HCT116 (cell line): ENCODE results near the gene TYMP. TPM values are rescaled to one million over a fixed set of nuclear protein-coding genes. Genes with fewer than 3 reads are reported as not detected.

Experiments
- ATAC-seq: fragments of 200-7000 bp; cut with Tn5 transposase; 2 replicates; pipeline ENCODE4 v1.9.1; 2020; ENCODE audit warnings: mild to moderate bottlenecking, moderate library complexity
- BruUV-seq: library from RNA; stranded (reverse); fragments of 400-500 nt; replicated peaks from 2 replicates; lab custom pipeline; 2021; lab: Mats Ljungman, UMichigan
- CTCF ChIA-PET: fragments of 300-600 bp; sonication (Branson Sonifier 250); formaldehyde crosslinking; loops from one replicate; lab custom pipeline; 2021; ENCODE audit warnings: antibody characterized with exemption; lab: Charles Lee
- POLR2A ChIA-PET: fragments of 300-600, 350-600 bp; sonication (Branson Sonifier 250); formaldehyde crosslinking; loops from one replicate; lab custom pipeline; 2021; ENCODE audit warnings: antibody characterized with exemption; lab: Charles Lee
- RAD21 ChIA-PET, 2 experiments: fragments of 300-600 bp; sonication (Branson Sonifier 250); formaldehyde crosslinking; loops; one replicate each; lab custom pipeline; 2023; ENCODE audit warnings: low total read pairs in 2 of 2; ENCODE audit not compliant: uncharacterized antibody in 2 of 2, unreplicated experiment in 2 of 2, low non-redundant PET in 1 of 2; lab: Charles Lee
- DNase-seq: peaks from one replicate; pipeline ENCODE4 v3.0.0-alpha.2; 2010; ENCODE audit warnings: low read depth, low spot score
- H2AFZ ChIP-seq: fragments of 200-600 bp; shearing (Covaris generic), sonication (generic); 2 replicates; pipeline ENCODE4 v1.6.1; 2017; ENCODE audit warnings: low read depth, mixed run types, mixed read lengths, antibody characterized with exemption, low read length; ENCODE audit not compliant: poor library complexity, severe bottlenecking
- H3K27ac ChIP-seq: 2 replicates; pipeline ENCODE4 v1.5.1; 2012; ENCODE audit warnings: low read depth, low read length
- H3K27me3 ChIP-seq: fragments of 200-600 bp; sonication (generic); 2 replicates; pipeline ENCODE4 v1.6.1; 2016; ENCODE audit warnings: mixed run types, low read length, mixed read lengths; ENCODE audit not compliant: insufficient read depth
- H3K36me3 ChIP-seq, 2 experiments: fragments of 200-500 bp in 1 of 2; fragments of 200-600 bp in 1 of 2; sonication (Bioruptor generic) in 1 of 2; sonication (generic) in 1 of 2; 2 replicates each; pipeline versions ENCODE4 v1.5.1 to v1.6.1; 2014 to 2016; ENCODE audit warnings: low read length in 2 of 2, inconsistent platforms in 1 of 2, mixed read lengths in 1 of 2, mixed run types in 1 of 2; ENCODE audit not compliant: insufficient read depth in 2 of 2, control insufficient read depth in 1 of 2
- H3K4me1 ChIP-seq, 2 experiments: fragments of 200-600 bp in 1 of 2; sonication (generic) in 1 of 2; 2 replicates each; pipeline versions ENCODE4 v1.5.1 to v1.6.1; 2012 to 2017; ENCODE audit warnings: low read length in 2 of 2, inconsistent platforms in 1 of 2, mild to moderate bottlenecking in 1 of 2, mixed read lengths in 1 of 2, mixed run types in 1 of 2, moderate library complexity in 1 of 2; ENCODE audit not compliant: insufficient read depth in 2 of 2, control insufficient read depth in 1 of 2
- H3K4me2 ChIP-seq: fragments of 200-600 bp; sonication (generic); 2 replicates; pipeline ENCODE4 v1.6.1; 2017; ENCODE audit warnings: mixed run types, low read length, mixed read lengths
- H3K4me3 ChIP-seq, 2 experiments: fragments of 200-600 bp in 1 of 2; sonication (generic) in 1 of 2; replicated peaks in 1 of 2; 2 replicates each; pipeline ENCODE4 v1.5.1; 2011 to 2016; ENCODE audit warnings: low read length in 2 of 2, control low read depth in 1 of 2, low read depth in 1 of 2, mild to moderate bottlenecking in 1 of 2, mixed read lengths in 1 of 2, mixed run types in 1 of 2
- H3K79me2 ChIP-seq: fragments of 200-600 bp; sonication (generic); 2 replicates; pipeline ENCODE4 v1.6.1; 2017; ENCODE audit warnings: mild to moderate bottlenecking, mixed run types, low read length, moderate library complexity, mixed read lengths; ENCODE audit not compliant: insufficient read depth
- H3K9ac ChIP-seq: fragments of 200-600 bp; sonication (generic); 2 replicates; pipeline ENCODE4 v1.6.1; 2016; ENCODE audit warnings: low read length, mixed read lengths
- H3K9me2 ChIP-seq: fragments of 200-600 bp; sonication (generic), shearing (Covaris generic); 2 replicates; pipeline ENCODE4 v1.6.1; 2017; ENCODE audit warnings: mixed run types, mild to moderate bottlenecking, moderate library complexity; ENCODE audit not compliant: insufficient read depth
- H3K9me3 ChIP-seq, 2 experiments: fragments of 200-500 bp in 1 of 2; fragments of 200-600 bp in 1 of 2; sonication (Bioruptor generic) in 1 of 2; sonication (generic) in 1 of 2; 2 replicates each; pipeline ENCODE4 v1.6.1; 2014 to 2017; ENCODE audit warnings: low read length in 2 of 2, mixed read lengths in 2 of 2, inconsistent platforms in 1 of 2, low read depth in 1 of 2, mild to moderate bottlenecking in 1 of 2, mixed run types in 1 of 2, moderate library complexity in 1 of 2; ENCODE audit not compliant: control insufficient read depth in 1 of 2, insufficient read depth in 1 of 2
- H4K20me1 ChIP-seq: fragments of 200-600 bp; sonication (generic), shearing (Covaris generic); 2 replicates; pipeline ENCODE4 v1.6.1; 2017; ENCODE audit warnings: mixed run types, mild to moderate bottlenecking, moderate library complexity; ENCODE audit not compliant: insufficient read depth
- CBX3 ChIP-seq: IDR thresholded peaks from 2 replicates; pipeline ENCODE4 v1.6.1; 2012; ENCODE audit warnings: low read depth
- CTCF ChIP-seq, 3 experiments: fragments of 200-600 bp in 1 of 3; sonication (generic) in 1 of 3; IDR thresholded peaks in 2 of 3; conservative IDR thresholded peaks in 1 of 3; 2 replicates each; pipeline ENCODE4 v1.5.1; 2012 to 2017; ENCODE audit warnings: low read depth in 2 of 3, low read length in 2 of 3, antibody characterized with exemption in 1 of 3, borderline replicate concordance in 1 of 3, control low read depth in 1 of 3, mild to moderate bottlenecking in 1 of 3, mixed read lengths in 1 of 3, mixed run types in 1 of 3, moderate library complexity in 1 of 3; ENCODE audit not compliant: insufficient read depth in 1 of 3
- EZH2 ChIP-seq: fragments of 200-600 bp; sonication (generic); IDR thresholded peaks from 2 replicates; pipeline ENCODE4 v1.6.1; 2017; ENCODE audit warnings: antibody characterized with exemption, mixed run types
- RAD21 ChIP-seq: IDR thresholded peaks from 2 replicates; pipeline ENCODE4 v1.6.1; 2012; ENCODE audit warnings: low read depth, mild to moderate bottlenecking
- SRF ChIP-seq: IDR thresholded peaks from 2 replicates; pipeline ENCODE4 v1.6.1; 2012; ENCODE audit warnings: low read depth
- TCF7L2 ChIP-seq: IDR thresholded peaks from 2 replicates; pipeline ENCODE4 v1.7.0; 2011; ENCODE audit warnings: borderline replicate concordance, inconsistent platforms; ENCODE audit not compliant: insufficient read depth, insufficient read length; ENCODE audit errors: extremely low read depth
- intact Hi-C: fragments of 100-400 bp; cut with micrococcal nuclease; formaldehyde crosslinking; loops from 2 replicates; pipeline ENCODE4 v1.10.0; 2022
- total RNA-seq: library from RNA; stranded (reverse); gene quantifications from one replicate; pipeline ENCODE4 v1.2.1, GENCODE V29; 2021; ENCODE audit not compliant: unreplicated experiment

Gene TYMP
- total RNA-seq, 1 experiment from 2014 or later = 43.2 TPM

GRCh38 chr22:50576070-50576469, 46.3 kb upstream of the TYMP start:
- no peak overlapping the region for H3K4me2 ChIP-seq
- ChIA-PET POLR2A (no interaction called here), RAD21 (interaction anchor here (0.7 to 1.8 kb wide), 4 partner anchors 13 to 45 kb away, joined by 3 to 4 read pairs (median 4); partner anchors contain the start of gene SYCE3 (in 1 of the 2)), CTCF (interaction anchor here (2.8 kb wide), 1 partner anchor 45 kb away, joined by 16 read pairs; no protein-coding TSS in a partner anchor)
- peaks cover 0 to 5% of the 10 kb centered on the region in 2 experiments; a peak in 2 of 4 replicates for H3K4me1 ChIP-seq
- H3K36me3 ChIP-seq = no peaks in the 10 kb centered on the region; a peak in 2 of 4 replicates
- H3K9me2 ChIP-seq = no peaks in the 10 kb centered on the region
- H3K4me3 ChIP-seq = no peak overlapping the region
- intact Hi-C loops = loop anchor here (1.0 kb wide), 2 partner anchors 44 to 115 kb away; no protein-coding TSS in a partner anchor
- H4K20me1 ChIP-seq = no peaks in the 10 kb centered on the region
- no peak overlapping the region for H2AFZ ChIP-seq
- no peak for TF ChIP-seq SRF
- TF ChIP-seq EZH2 = no peak
- no peak for TF ChIP-seq CBX3
- peak; percentile 94 for TF ChIP-seq RAD21
- TF ChIP-seq CTCF (IDR thresholded peaks at IDR 0.05 in 2 of 3, conservative IDR thresholded peaks at IDR 0.05 in 1 of 3; ENCODE audit: borderline replicate concordance in 1 of 3, insufficient read depth in 1 of 3, low read depth in 2 of 3, low read length in 2 of 3) = peak; percentile 56 to 98 (median 69)
- no peak for TF ChIP-seq TCF7L2
- TF ChIP-seq, all 23 proteins: peak for 2
- no peak overlapping the region for H3K9ac ChIP-seq
- no TSS peak for BruUV-seq
- ATAC-seq (peak; percentile 81), DNase-seq (peak; percentile 52)
- no peaks in the 10 kb centered on the region for H3K9me3 ChIP-seq
- no peak overlapping the region for H3K27ac ChIP-seq
- no peaks in the 10 kb centered on the region for H3K27me3 ChIP-seq
- H3K79me2 ChIP-seq = no peaks in the 10 kb centered on the region
